ENCODE data around the gene NGLY1. TPM values are rescaled to one million over a fixed set of nuclear protein-coding genes. Genes with fewer than 3 reads are reported as not detected.

Gene NGLY1
- total RNA-seq, 2 experiments from 2014 or later, result 46.0 to 46.2 TPM

GRCh38 chr3:25687742-25688141, 95.5 kb downstream of the NGLY1 start:
- no peak overlapping the region for H3K27ac Mint-ChIP-seq
- H3K27me3 Mint-ChIP-seq, result peaks cover 6% of the 10 kb centered on the region
- no peaks in the 10 kb centered on the region for H3K27me3 ChIP-seq (ENCODE audit: control insufficient read depth in 1 of 2, insufficient read depth in 2 of 2, low read length in 2 of 2)
- no peak overlapping the region for H3K27ac ChIP-seq (ENCODE audit: low read depth in 1 of 2, low read length in 2 of 2)
- ChIA-PET POLR2A (no interaction called here), CTCF (no interaction called here)
- no peak overlapping the region for H3K4me3 Mint-ChIP-seq
- intact Hi-C loops (cut with DNase I, micrococcal nuclease), result no loop called here
- H3K4me1 ChIP-seq (ENCODE audit: insufficient read depth, low read length), result no peaks in the 10 kb centered on the region
- no peak overlapping the region for H3K4me3 ChIP-seq (ENCODE audit: low read length)
- no peak for DNase-seq
- no peak for TF ChIP-seq CTCF (IDR thresholded peaks at IDR 0.05)
- H3K36me3 ChIP-seq (ENCODE audit: insufficient read depth, low read length), result no peaks in the 10 kb centered on the region
- no peaks in the 10 kb centered on the region for H3K4me1 Mint-ChIP-seq (ENCODE audit: low read depth)
- no peaks in the 10 kb centered on the region for H3K9me3 ChIP-seq (ENCODE audit: control insufficient read depth in 1 of 2, insufficient read depth in 1 of 2, low read length in 2 of 2)
- H3K9me3 Mint-ChIP-seq, result no peaks in the 10 kb centered on the region
- no peaks in the 10 kb centered on the region for H3K36me3 Mint-ChIP-seq (ENCODE audit: low read depth)
- no peak for ATAC-seq (ENCODE audit: poor library complexity)

DNA sequence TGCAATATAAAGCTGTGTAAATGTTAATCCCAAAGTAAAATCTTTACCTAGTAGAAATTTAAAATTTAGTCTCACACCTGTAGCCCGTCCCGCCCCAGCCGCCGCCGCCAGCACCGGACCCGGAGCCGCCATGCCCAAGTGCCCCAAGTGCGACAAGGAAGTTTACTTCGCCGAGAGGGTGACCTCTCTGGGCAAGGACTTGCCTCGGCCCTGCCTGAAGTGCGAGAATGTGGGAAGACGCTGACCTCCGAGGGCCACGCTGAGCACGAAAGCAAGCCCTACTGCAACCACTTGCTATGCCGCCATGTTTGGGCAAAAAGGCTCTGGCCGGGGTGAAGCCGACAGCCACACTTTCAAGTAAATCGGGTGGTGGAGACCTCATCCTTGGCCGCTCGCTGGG, 96.5 kb downstream of the NGLY1 start:
- DNase-seq, result no peak
- POLR2A ChIA-PET, result no interaction called here
- Histone ChIP-seq H3K36me3 (ENCODE audit: insufficient read depth, low read length) (no peaks in the 10 kb centered on the region), H3K9me3 (ENCODE audit: control insufficient read depth in 1 of 2, insufficient read depth in 1 of 2, low read length in 2 of 2) (no peaks in the 10 kb centered on the region), H3K4me3 (ENCODE audit: low read length) (no peak overlapping the region), H3K27ac (ENCODE audit: low read depth in 1 of 2, low read length in 2 of 2) (no peak overlapping the region), H3K4me1 (ENCODE audit: insufficient read depth, low read length) (no peaks in the 10 kb centered on the region), H3K27me3 (ENCODE audit: control insufficient read depth in 1 of 2, insufficient read depth in 2 of 2, low read length in 2 of 2) (no peaks in the 10 kb centered on the region)
- H3K4me3 Mint-ChIP-seq, result no peak overlapping the region
- no peaks in the 10 kb centered on the region for H3K4me1 Mint-ChIP-seq (ENCODE audit: low read depth)
- ATAC-seq (ENCODE audit: poor library complexity), result no peak
- no peak overlapping the region for H3K27ac Mint-ChIP-seq
- TF ChIP-seq CTCF (IDR thresholded peaks at IDR 0.05), result no peak
- H3K27me3 Mint-ChIP-seq, result peaks cover 5% of the 10 kb centered on the region
- CTCF ChIA-PET, result no interaction called here
- intact Hi-C loops (cut with DNase I, micrococcal nuclease), result no loop called here
- no peaks in the 10 kb centered on the region for H3K9me3 Mint-ChIP-seq
- no peaks in the 10 kb centered on the region for H3K36me3 Mint-ChIP-seq (ENCODE audit: low read depth)

- no peak for DNase-seq
- Mint-ChIP-seq H3K36me3 (ENCODE audit: low read depth) (no peaks in the 10 kb centered on the region), H3K4me3 (no peak overlapping the region), H3K27me3 (no peaks in the 10 kb centered on the region), H3K4me1 (ENCODE audit: low read depth) (no peaks in the 10 kb centered on the region), H3K27ac (no peak overlapping the region), H3K9me3 (no peaks in the 10 kb centered on the region)
- ChIA-PET CTCF (no interaction called here), POLR2A (interaction anchor here (1.2 kb wide), 1 partner anchor 18 kb away, joined by 4 read pairs; no protein-coding TSS in a partner anchor)
- H3K27me3 ChIP-seq (ENCODE audit: control insufficient read depth in 1 of 2, insufficient read depth in 2 of 2, low read length in 2 of 2), result no peaks in the 10 kb centered on the region
- intact Hi-C loops (cut with DNase I, micrococcal nuclease), result no loop called here
- no peak for ATAC-seq (ENCODE audit: poor library complexity)
- H3K9me3 ChIP-seq (ENCODE audit: control insufficient read depth in 1 of 2, insufficient read depth in 1 of 2, low read length in 2 of 2), result no peaks in the 10 kb centered on the region
- no peak overlapping the region for H3K27ac ChIP-seq (ENCODE audit: low read depth in 1 of 2, low read length in 2 of 2)
- TF ChIP-seq CTCF (IDR thresholded peaks at IDR 0.05), result no peak
- H3K36me3 ChIP-seq (ENCODE audit: insufficient read depth, low read length), result no peaks in the 10 kb centered on the region
- no peak overlapping the region for H3K4me3 ChIP-seq (ENCODE audit: low read length)
- H3K4me1 ChIP-seq (ENCODE audit: insufficient read depth, low read length), result no peaks in the 10 kb centered on the region
These were observed 99.4 kb downstream of the NGLY1 start for GRCh38 chr3:25683882-25684281.

All from CD4-positive, alpha-beta T cell (primary cell).